HG03025 (cell line): ENCODE measurements around the gene ANTXR1.

Experiments used
- ATAC-seq: cut with Tn5 transposase; IDR thresholded peaks from one replicate; pipeline ENCODE4 v1.9.1; 2021; ENCODE audit warnings: mild to moderate bottlenecking, moderate library complexity; ENCODE audit not compliant: unreplicated experiment, low FRiP score

The ANTXR1 gene

GRCh38 chr2:69013142-69013839, at the start of gene ANTXR1:
TSS of gene ANTXR1 (plus strand) at chr2:69013179. CDS start at chr2:69013500, 321 bp downstream.
- no peak for ATAC-seq

DNA sequence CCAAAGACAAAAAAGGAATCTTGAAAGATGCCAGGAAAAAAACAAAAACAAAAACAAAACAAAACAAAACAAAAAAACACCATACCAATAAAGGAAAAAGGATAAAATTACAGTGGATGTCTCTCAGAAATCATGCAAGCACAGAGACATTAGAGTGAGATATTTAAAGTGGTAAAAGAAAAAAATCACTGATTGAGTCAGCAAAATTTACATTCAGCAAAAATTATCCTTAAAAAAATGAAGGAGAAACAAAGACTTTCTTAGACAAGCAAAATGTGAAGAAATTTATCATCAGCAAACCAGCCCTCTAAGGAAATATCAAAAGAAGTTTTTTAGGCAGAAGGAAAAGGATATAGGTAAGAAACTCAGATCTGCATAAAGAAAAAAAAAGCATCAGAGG, 48.7 kb upstream of the ANTXR1 start:
- ATAC-seq, result no peak

GRCh38 chr2:68968221-68968620, 44.8 kb upstream of the ANTXR1 start:
- ATAC-seq, result no peak

DNA sequence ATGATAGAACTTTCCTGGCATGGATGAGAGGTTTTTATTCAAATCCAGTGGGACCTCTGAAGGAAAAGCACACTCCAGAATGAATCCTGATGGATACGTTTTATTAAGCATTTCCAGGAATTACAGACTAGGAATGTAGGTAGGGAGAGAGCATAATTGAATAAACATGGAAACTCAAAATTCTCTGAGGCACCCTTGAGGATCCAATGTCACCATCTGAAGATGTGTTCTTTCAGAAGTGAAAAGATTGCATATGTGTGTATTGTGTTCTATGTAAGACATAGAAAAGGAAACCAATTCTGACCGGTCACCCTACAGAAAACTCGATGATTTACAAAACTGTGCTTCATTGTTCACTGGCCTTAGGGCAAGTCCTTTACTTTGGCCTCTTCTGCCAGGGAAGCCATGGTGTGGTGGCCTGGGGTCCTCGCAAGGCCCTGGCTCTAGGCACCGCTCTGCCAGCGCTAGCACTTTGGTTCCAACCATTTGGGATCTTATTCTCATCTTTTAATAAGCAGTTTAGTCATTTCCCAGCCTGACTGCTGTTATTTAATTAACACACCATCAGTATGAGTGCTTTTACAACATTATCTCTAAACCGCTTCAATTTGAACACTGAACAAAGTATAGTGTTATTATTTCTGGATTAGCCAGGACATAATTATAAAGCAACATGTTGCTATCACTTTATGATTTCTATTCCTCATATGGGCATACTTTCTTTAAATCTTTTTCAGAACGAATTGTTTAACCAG, 43.1 kb upstream of the ANTXR1 start:
- ATAC-seq, result no peak

- ATAC-seq, result no peak
These were observed 42.3 kb upstream of the ANTXR1 start for GRCh38 chr2:68970566-68971265.

DNA sequence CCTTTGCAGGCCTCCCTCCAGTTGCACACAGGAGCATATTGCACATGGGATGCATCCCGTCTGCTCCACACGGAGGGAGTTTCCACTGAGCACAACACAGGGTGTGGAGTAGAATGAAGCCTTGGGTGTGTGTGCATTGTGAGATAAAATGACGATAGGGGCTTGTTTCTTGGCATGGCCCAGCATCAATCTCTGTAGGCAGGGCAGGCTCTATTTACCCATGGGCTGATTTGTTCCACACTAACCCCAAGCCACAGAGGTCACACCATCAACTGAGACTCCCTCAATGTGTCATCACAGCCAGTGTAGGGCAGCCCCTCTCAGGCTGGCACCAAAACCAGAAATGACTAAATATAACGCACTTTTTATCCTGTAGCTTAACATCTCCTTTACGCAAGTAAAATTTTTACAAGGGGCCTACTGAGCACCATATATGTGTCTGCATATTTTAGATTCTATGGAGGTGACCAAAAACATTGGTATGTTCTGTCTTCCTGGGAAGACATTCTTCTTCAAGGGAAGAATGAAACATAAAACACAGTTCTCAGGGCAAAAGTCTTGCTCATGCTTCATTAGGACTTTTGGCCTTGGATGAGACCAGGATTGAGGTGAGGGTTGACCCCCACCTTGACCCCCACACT, 41.3 kb upstream of the ANTXR1 start:
- ATAC-seq, result no peak

DNA sequence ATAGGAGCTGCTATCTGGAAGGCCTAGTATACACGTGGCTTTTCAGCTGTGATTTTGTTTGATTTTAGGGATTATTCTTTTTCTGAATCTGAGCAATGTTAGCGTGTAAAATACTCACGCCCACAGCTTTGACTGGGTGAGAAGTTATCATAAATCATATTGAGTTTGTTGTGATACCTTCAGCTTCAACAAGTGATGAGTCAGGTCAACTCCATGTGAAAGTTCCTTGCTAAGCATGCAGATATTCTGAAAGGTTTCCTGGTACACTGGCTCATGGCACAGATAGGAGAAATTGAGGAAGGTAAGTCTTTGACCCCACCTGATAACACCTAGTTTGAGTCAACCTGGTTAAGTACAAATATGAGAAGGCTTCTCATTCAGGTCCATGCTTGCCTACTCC, 38.7 kb upstream of the ANTXR1 start, which contains the start of gene GKN1:
GKN1 (plus strand) TSS at position 386 of the 400 bp plus-strand sequence. CDS start 42 bp downstream, outside the sequence.
- no peak for ATAC-seq

DNA sequence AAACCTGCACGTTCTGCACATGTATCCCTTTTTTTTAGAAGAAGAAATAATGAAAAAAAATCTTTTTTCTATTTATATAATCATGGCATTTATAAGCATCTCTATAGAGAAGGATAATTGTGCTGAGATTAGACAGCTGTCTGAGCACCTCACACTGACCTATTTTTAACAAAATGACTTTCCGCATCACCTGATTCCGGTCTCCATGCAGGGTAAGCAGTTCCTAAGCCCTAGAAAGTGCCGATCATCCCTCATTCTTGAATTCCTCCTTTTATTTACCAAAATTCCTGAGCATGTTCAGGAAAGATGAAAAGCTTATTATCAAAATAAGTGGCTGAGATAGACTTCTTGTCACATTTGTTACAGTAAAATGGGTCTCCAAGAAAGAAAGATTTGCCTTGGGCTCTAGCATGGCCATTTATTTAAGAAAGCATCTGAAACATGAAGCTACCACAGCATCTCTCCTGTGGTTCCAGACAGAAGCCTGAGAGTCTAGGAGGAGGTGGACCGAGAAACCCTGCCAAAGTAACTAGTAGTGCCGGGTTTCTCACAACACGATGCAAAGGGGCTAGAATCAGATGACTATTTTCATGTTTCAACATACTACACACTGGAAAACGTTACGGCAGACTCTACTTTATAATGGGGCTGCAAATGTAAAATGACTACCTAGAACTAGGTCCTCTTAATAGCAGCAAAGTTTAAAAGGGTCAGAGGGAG, 37.9 kb upstream of the ANTXR1 start:
- no peak for ATAC-seq

DNA sequence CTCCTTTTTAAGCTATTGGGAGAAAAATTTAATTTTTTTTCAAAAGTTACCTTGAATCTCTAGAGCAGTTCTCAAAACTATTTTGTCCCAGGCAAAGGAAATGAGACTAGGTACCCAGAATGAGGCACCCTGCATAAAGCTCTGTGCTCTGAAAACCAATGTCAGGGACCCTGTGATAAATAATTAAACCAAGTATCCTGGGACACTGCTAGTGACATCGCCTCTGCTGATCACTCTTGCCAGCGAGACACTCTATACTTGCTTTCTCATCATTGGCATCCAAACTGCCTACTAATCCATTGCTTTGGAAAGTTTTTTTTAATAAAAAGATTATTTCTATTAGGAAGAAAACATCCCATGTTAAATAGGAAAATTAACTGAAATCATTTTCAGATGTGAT, 37.1 kb upstream of the ANTXR1 start:
- ATAC-seq, result no peak

GRCh38 chr2:68977453-68977852, 35.5 kb upstream of the ANTXR1 start:
- ATAC-seq, result no peak

DNA sequence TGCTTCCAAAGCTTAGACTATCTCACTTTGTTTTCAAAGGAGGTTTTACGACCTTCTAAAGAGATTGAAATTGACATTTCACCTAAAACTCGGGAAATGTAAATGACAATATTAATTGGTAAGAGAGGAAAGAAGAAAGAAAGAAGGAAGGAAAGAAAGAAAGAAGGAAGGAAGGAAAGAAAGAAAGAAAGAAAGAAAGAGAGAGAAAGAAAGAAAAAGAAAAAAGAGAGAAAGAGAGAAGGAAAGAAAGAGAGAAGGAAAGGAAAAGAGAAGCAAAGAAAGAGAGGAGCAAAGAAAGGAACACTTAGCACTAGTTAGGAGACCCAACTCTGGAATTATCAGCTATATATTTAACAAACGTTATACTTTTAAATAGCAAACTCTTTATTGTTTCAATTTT, 34.9 kb upstream of the ANTXR1 start:
- ATAC-seq, result no peak

- ATAC-seq, result no peak
These were observed 32.0 kb upstream of the ANTXR1 start for GRCh38 chr2:68980956-68981355.

- ATAC-seq, result no peak
These were observed 25.9 kb upstream of the ANTXR1 start for GRCh38 chr2:68987021-68987503.

DNA sequence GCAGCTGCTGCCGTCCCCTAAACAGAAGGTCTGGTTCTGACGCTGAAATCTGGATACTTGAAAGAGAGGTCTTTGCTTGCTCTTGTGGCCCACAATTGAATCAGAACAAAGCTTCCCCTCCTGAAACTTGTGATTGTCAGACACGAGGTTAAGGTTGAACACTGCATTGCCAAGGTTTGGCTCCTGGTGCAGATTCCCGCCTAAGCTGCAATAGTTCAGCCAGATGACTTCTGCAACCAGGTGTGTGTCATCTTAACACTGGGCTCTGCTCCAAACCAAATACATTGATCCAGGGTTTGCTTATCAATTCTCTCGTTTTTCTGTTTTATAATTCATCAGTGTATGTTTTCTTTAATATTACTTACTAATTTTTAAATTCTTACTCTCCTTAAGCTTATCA, 23.9 kb upstream of the ANTXR1 start:
- ATAC-seq, result no peak

- ATAC-seq, result no peak
These were observed 20.6 kb upstream of the ANTXR1 start for GRCh38 chr2:68992341-68992740.

GRCh38 chr2:68992933-68993332, 20.0 kb upstream of the ANTXR1 start:
- ATAC-seq, result no peak

DNA sequence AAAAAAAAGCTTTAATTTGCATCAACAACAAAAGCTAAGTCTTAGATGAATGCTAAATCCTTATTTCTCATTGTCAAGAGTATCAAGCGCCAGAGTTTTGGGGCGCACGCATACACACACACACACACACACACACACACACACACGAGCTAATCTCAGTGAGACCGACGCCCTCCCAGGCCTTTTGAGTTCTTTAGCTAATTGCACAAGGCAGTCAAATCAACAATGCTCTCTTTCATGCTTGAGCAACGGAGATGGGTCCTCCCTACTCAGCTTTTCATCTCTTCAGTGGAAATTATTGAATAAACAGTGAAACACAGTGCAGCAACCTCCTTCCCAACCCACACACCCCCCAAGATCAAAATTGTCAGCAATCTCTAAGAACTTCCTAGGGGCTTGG, 19.3 kb upstream of the ANTXR1 start:
- no peak for ATAC-seq

- ATAC-seq, result no peak
These were observed 18.1 kb upstream of the ANTXR1 start for GRCh38 chr2:68994864-68995263.

GRCh38 chr2:68995916-68996315, 17.1 kb upstream of the ANTXR1 start:
- no peak for ATAC-seq

DNA sequence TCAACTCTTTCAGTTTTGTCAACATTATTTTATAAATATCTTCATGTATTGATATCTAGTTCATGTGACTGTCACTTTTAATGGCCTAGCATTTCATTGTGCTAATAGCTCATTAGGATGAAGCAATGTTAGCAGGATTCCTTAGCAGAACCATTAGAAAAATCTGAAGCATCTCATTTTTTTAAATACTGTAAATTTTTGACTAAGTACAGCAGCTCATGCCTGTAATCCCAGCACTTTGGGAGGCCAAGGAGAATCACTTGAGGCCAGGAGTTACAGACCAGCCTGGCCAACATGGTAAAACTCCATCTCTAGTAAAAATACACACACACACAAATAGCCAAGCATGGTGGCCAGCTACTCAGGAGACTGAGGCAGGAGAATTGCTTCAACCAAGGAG, 15.6 kb upstream of the ANTXR1 start:
- ATAC-seq, result no peak
